ENCODE measurements around the gene PPP4R4.

The PPP4R4 gene, protein sequence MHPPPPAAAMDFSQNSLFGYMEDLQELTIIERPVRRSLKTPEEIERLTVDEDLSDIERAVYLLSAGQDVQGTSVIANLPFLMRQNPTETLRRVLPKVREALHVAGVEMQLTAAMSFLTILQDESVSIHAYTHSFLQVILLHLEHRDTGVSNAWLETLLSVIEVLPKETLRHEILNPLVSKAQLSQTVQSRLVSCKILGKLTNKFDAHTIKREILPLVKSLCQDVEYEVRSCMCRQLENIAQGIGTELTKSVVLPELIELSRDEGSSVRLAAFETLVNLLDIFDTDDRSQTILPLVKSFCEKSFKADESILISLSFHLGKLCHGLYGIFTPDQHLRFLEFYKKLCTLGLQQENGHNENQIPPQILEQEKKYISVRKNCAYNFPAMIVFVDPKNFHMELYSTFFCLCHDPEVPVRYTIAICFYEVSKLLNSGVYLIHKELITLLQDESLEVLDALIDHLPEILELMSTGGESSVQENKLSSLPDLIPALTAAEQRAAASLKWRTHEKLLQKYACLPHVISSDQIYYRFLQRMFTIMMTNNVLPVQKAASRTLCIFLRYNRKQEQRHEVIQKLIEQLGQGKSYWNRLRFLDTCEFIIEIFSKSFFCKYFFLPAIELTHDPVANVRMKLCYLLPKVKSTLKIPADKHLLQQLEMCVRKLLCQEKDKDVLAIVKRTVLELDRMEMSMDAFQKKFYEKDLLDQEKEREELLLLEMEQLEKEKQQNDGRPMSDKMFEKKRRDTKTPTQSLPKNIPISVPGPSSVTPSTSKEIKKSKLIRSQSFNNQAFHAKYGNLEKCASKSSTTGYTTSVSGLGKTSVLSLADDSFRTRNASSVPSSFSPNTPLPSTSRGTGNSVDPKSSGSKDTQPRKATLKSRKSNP

DNA sequence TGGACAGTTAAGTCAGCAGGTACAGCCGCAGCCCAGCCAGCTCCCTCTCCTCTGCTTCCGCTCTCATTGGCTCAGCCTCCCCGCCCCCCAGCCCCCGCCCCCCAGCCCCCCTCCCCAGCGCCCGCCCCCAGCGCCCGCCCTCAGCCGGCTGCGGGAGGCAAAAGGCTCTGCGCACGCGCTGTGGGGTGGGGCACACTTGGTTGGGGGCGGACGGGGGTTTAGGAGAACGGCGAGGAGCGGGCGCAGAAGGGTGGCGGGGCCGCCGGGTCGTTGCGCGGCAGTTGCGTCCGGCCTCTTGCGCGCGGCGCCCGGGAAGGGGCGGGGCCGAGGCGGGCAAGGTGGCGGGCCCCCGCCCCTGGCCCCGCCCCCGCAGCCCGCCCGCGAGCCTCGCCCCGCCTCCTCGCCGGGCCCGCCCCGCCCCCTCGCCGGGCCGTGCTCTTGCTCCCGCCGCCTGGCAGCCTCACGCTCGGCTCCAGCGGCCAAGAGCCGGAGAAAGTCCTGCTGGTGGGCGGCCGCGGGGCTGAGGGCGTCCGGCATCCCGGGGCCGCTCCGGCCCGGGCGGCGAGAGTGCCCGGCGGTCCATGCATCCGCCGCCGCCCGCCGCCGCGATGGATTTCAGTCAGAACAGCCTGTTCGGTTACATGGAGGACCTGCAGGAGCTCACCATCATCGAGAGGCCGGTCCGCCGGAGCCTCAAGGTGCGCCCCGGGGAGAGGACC is at the start of gene PPP4R4:
Gene PPP4R4 (plus strand): TSS at position 438 of the 719 bp plus-strand sequence. CDS start 144 bp downstream, at position 582.
- Histone ChIP-seq H3K36me3 (ENCODE audit: control insufficient read depth, insufficient read depth, low read length) (no peaks in the 10 kb centered on the region), H3K27me3 (ENCODE audit: control insufficient read depth, insufficient read depth, low read length) (peaks cover 53% of the 10 kb centered on the region), H3K9me3 (ENCODE audit: control insufficient read depth, low read length) (no peaks in the 10 kb centered on the region), H3K9ac (ENCODE audit: low read length) (no peak within 1 kb of the TSS), H3K4me3 (ENCODE audit: low read length) (no peak within 1 kb of the TSS), H3K4me1 (ENCODE audit: control insufficient read depth, insufficient read depth, low read length) (no peaks in the 10 kb centered on the region)

DNA sequence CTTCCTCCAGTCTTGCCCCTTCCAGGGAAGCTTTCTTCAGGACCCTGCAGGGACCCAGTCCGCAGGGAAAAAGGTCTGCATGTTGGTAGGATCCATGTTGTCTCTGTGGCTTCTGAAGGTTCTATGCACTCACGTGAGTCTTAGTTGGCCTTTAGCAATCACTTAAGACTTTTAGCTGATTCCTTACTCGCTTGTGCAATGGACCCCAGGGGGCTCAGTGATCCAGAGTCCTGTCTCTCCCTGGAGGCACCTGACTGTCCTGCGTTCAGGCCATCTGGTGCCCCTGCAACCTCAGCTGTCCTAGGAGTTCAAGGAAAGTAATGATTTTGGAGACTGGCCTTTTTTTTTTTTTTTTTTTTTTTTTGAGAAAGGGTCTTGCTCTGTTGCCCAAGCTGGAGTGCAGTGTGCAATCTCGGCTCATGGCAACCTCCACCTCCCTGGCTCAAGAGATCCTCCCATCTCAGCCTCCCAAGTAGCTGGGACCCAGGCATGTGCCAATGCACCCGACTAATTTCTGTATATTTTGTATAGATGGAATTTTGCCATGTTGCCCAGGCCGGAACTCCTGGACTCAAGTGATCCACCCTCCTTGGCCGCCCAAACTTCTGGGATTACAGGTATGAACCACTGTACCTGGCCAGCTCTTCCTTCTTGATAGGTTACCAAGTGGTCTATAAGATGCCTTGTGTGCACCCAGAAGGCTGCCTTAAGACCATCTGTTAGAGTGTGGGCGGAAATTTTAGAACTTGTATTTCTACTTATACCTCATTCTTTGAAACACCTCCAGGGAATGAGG is 49.3 kb upstream of the PPP4R4 start:
- Histone ChIP-seq H3K27me3 (ENCODE audit: control insufficient read depth, insufficient read depth, low read length) (no peaks in the 10 kb centered on the region), H3K9ac (ENCODE audit: low read length) (no peak overlapping the region), H3K36me3 (ENCODE audit: control insufficient read depth, insufficient read depth, low read length) (no peaks in the 10 kb centered on the region), H3K9me3 (ENCODE audit: control insufficient read depth, low read length) (no peaks in the 10 kb centered on the region), H3K4me3 (ENCODE audit: low read length) (no peak overlapping the region), H3K4me1 (ENCODE audit: control insufficient read depth, insufficient read depth, low read length) (peaks cover 12% of the 10 kb centered on the region)

DNA sequence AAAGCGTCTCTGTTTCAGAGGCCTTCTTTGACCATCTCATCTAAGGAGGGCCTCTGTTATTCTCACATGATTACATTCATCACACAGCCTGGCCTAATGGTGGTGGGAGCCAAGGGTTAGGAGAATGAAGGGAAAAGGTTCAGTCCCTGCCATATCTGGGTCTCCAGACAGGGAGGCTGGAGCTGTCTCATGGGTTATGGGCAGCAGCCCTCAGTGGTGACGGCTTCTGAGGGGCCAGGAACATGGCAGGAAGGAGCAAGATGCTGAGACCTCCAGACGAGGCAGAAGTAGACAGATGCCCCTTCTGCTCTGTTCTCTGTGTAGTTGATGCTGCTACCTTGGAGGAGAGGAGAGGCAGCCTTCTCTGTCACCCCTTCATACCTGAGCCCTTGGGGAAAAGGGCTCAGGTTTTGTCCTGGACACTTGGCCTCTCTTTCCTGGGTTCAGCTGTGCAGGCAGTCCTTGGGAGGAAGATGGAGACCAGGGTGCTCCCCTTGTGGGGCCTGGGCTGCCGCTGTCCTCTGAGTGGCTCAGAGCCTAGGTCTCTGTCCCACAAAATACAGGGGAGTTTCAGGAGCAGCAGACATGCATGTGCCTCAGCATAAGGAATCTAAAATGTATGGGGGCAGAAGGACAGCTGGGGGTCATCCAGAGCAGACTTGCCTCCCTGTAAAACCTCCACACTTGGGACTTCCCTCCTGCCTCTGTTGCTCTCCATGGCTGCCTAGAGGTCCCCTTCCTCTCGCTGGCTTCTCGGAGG is 48.3 kb upstream of the PPP4R4 start:
- Histone ChIP-seq H3K9me3 (ENCODE audit: control insufficient read depth, low read length) (no peaks in the 10 kb centered on the region), H3K4me3 (ENCODE audit: low read length) (no peak overlapping the region), H3K27me3 (ENCODE audit: control insufficient read depth, insufficient read depth, low read length) (no peaks in the 10 kb centered on the region), H3K9ac (ENCODE audit: low read length) (no peak overlapping the region), H3K36me3 (ENCODE audit: control insufficient read depth, insufficient read depth, low read length) (no peaks in the 10 kb centered on the region), H3K4me1 (ENCODE audit: control insufficient read depth, insufficient read depth, low read length) (peaks cover 18% of the 10 kb centered on the region)

DNA sequence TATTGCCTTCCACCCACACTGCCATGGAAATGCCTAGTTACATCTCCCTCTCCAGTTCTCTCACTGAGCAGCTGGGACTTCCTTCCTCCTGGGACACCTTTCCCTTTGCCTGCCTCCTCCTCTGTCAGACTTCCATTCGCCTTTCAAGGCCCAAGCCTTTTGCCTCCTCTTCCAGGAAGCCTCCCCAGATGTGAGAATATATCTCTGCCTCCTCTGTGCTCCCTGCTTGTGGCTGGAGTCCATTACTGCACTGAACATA is 47.8 kb upstream of the PPP4R4 start:
- H3K36me3 ChIP-seq (ENCODE audit: control insufficient read depth, insufficient read depth, low read length) = no peaks in the 10 kb centered on the region
- no peaks in the 10 kb centered on the region for H3K9me3 ChIP-seq (ENCODE audit: control insufficient read depth, low read length)
- H3K9ac ChIP-seq (ENCODE audit: low read length) = no peak overlapping the region
- H3K4me1 ChIP-seq (ENCODE audit: control insufficient read depth, insufficient read depth, low read length) = peaks cover 18% of the 10 kb centered on the region
- no peaks in the 10 kb centered on the region for H3K27me3 ChIP-seq (ENCODE audit: control insufficient read depth, insufficient read depth, low read length)
- no peak overlapping the region for H3K4me3 ChIP-seq (ENCODE audit: low read length)

DNA sequence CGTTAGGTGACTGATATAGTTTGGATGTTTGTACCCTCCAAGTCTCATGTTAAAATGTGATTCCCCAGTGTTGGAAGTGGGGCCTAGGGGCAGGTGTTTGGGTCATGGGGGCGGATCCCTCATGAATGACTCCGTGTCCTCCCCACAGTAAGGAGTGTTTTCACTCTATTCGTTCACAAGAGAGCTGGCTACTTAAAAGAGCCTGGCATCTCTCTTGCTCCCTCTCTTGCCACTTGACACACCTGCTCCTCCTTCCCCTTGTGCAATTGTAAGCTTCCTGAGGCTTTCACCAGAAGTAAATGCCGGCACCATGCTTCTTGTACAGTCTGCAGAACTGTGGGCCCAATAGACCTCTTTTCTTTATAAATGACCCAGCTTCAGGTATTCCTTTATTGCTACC is 47.3 kb upstream of the PPP4R4 start:
- no peak overlapping the region for H3K9ac ChIP-seq (ENCODE audit: low read length)
- no peaks in the 10 kb centered on the region for H3K27me3 ChIP-seq (ENCODE audit: control insufficient read depth, insufficient read depth, low read length)
- H3K36me3 ChIP-seq (ENCODE audit: control insufficient read depth, insufficient read depth, low read length) = no peaks in the 10 kb centered on the region
- no peak overlapping the region for H3K4me3 ChIP-seq (ENCODE audit: low read length)
- no peaks in the 10 kb centered on the region for H3K9me3 ChIP-seq (ENCODE audit: control insufficient read depth, low read length)
- peaks cover 18% of the 10 kb centered on the region for H3K4me1 ChIP-seq (ENCODE audit: control insufficient read depth, insufficient read depth, low read length)

DNA sequence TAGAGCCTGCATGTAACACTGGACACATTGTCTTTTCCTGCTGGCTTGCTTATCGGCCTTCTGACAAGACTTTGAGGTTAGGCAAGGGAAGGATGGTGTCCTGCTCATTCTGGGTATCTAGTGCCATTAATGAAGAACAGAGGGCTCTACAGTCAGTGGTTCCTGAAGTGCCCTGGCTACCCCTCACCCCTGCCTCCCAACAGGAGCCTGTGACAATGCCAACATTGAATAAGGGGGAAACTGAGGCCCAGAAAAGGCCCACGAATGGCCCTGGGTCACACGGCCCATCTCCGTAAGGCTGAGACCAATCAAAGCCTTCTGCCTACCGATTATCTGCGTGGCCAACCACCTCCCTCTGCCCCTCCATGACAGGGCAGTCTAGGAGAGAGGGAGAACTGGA is 46.8 kb upstream of the PPP4R4 start:
- no peaks in the 10 kb centered on the region for H3K36me3 ChIP-seq (ENCODE audit: control insufficient read depth, insufficient read depth, low read length)
- H3K9ac ChIP-seq (ENCODE audit: low read length) = no peak overlapping the region
- no peak overlapping the region for H3K4me3 ChIP-seq (ENCODE audit: low read length)

DNA sequence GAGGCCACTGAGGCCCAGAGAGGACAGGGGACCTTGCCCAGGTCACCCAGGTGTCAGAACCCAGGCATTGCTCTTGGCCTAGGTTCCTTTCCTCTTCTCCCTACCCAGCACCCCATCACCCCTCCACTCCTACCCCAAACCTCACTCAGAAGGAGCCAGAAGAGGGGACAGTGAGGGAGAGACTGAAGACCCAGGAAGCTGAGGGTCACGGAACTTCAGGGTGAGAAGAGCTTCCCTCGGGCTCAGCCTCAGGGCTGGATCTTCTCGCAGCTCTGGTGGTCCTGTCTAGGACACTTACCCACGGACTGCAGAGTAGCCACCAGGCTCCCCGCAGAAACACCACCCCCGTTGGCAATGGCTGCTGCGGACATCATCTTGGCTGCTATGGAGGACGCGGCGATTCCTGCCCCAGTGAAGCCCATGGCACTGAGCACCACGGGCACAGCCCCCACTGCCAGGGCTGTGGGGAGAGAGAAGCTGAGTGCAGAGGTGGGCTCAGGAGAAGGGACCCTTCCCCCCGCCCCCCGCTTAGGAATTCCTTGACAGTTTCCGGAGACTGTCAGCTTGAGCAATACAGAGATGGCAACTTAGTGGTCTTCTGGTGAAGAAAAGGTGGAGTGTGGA is 45.8 kb upstream of the PPP4R4 start:
- no peaks in the 10 kb centered on the region for H3K27me3 ChIP-seq (ENCODE audit: control insufficient read depth, insufficient read depth, low read length)
- H3K9ac ChIP-seq (ENCODE audit: low read length) = peak overlapping the region; percentile 72
- no peak overlapping the region for H3K4me3 ChIP-seq (ENCODE audit: low read length)
- no peaks in the 10 kb centered on the region for H3K36me3 ChIP-seq (ENCODE audit: control insufficient read depth, insufficient read depth, low read length)
- H3K4me1 ChIP-seq (ENCODE audit: control insufficient read depth, insufficient read depth, low read length) = peaks cover 18% of the 10 kb centered on the region
- no peaks in the 10 kb centered on the region for H3K9me3 ChIP-seq (ENCODE audit: control insufficient read depth, low read length)

More for the DNA sequence above, 46.8 kb upstream of the PPP4R4 start:
- Histone ChIP-seq H3K4me1 (ENCODE audit: control insufficient read depth, insufficient read depth, low read length) (peaks cover 18% of the 10 kb centered on the region), H3K9me3 (ENCODE audit: control insufficient read depth, low read length) (no peaks in the 10 kb centered on the region), H3K27me3 (ENCODE audit: control insufficient read depth, insufficient read depth, low read length) (no peaks in the 10 kb centered on the region)

DNA sequence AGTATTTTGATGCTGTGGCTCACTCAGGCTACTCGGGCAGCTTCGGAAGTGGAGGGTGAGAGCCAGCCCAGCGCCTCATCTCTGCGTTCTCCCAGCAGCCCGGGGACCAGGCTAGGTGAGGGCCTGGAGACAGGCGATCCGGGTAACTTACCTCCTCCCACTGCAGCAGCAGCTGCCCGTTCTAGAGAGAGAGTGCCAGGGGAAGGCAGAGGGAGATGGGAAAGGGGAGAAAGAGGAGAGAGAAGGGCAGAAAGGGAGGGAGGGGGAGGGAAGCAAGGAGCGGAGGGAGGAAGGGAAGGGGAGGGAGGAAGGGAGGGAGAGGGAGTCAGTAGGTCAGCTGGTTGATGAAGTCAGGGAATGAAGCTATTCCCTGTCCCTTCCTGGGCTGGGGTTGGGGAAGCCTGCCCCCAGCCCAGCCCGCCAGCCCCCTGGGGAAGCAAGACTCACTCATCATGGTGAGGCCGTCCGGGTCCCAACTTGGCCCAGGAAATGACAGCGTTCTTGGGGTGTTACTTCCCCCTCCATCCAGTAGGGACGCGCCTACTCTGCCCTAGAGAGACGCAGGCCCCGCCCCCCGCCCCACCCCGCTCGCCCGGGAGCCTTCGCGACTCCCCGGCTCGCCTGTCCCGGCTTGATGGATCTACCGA is 44.9 kb upstream of the PPP4R4 start, which contains the start of gene IFI27L2:
Gene IFI27L2 (minus strand): TSS at position 494 of the 647 bp plus-strand sequence. CDS start 40 bp downstream, at position 454.
- Histone ChIP-seq H3K4me1 (ENCODE audit: control insufficient read depth, insufficient read depth, low read length) (peaks cover 18% of the 10 kb centered on the region), H3K9me3 (ENCODE audit: control insufficient read depth, low read length) (no peaks in the 10 kb centered on the region), H3K4me3 (ENCODE audit: low read length) (peak within 1 kb of the TSS; percentile 37), H3K9ac (ENCODE audit: low read length) (peak within 1 kb of the TSS; percentile 72), H3K36me3 (ENCODE audit: control insufficient read depth, insufficient read depth, low read length) (no peaks in the 10 kb centered on the region), H3K27me3 (ENCODE audit: control insufficient read depth, insufficient read depth, low read length) (no peaks in the 10 kb centered on the region)

DNA sequence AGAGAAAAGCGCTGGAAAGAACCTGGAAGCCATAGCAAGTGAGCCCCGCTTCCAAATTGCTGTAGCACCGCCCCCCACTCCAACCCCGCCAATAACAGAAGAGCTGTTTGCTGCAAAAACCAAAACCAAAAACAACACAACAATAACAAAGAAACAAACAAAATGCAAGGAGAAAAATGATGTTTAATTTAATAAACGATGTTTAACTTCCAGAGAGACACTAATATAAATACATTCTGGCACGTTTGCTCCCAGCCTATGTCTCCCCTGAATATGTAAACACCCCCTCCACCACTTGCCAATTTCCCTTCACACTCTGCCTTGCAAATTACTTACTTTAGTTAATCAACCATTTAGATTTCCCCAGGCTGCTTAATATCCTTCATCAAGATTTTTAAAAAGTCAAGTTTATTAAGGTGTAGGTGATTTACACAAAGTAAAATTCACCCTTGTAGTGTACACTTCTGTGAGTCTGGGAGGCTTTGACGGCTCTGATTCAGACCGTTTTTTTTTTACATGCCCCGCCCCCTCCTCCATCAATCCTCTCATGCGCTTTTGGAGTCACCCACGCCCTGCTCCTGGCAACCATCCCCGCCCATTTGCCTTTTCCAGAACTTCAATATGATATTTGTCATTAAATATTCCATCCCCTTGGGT is 44.2 kb upstream of the PPP4R4 start:
- Histone ChIP-seq H3K9me3 (ENCODE audit: control insufficient read depth, low read length) (no peaks in the 10 kb centered on the region), H3K36me3 (ENCODE audit: control insufficient read depth, insufficient read depth, low read length) (no peaks in the 10 kb centered on the region), H3K4me1 (ENCODE audit: control insufficient read depth, insufficient read depth, low read length) (peaks cover 18% of the 10 kb centered on the region), H3K9ac (ENCODE audit: low read length) (peak overlapping the region; percentile 72), H3K4me3 (ENCODE audit: low read length) (peak overlapping the region; percentile 37), H3K27me3 (ENCODE audit: control insufficient read depth, insufficient read depth, low read length) (no peaks in the 10 kb centered on the region)

DNA sequence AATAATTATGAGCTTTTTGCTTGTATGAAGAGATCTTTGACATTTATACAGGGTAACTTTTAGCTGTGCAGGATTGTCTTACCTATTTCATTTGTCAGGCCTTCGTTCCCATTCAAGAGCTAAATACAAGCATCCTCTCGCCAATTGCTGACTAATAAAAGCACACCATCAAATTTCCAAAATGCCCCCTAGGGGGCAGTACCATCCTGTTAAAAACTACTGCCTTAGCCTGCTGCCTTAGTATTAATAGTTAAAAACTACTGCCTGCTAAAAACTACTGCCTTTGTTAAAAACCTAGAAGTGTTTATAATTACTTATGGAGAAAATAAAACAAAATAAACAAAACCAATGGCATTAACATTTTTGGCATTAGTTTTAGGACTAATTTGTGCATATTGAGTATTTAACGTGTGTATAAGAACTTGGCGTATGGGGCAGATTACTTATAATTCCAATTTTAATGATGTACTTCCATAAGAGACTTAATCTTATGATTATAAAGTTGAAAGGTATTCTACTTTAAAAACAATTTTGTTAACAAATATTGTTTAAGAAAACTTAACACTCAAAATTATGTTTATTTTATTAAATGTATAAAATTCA is 41.7 kb upstream of the PPP4R4 start:
- no peaks in the 10 kb centered on the region for H3K36me3 ChIP-seq (ENCODE audit: control insufficient read depth, insufficient read depth, low read length)
- no peaks in the 10 kb centered on the region for H3K27me3 ChIP-seq (ENCODE audit: control insufficient read depth, insufficient read depth, low read length)
- no peaks in the 10 kb centered on the region for H3K9me3 ChIP-seq (ENCODE audit: control insufficient read depth, low read length)
- peaks cover 18% of the 10 kb centered on the region for H3K4me1 ChIP-seq (ENCODE audit: control insufficient read depth, insufficient read depth, low read length)
- H3K4me3 ChIP-seq (ENCODE audit: low read length) = no peak overlapping the region
- H3K9ac ChIP-seq (ENCODE audit: low read length) = no peak overlapping the region

Data from mucosa of stomach (tissue), 1 donor.